HG03442 (cell line): ENCODE measurements around the gene ZDHHC8.

Source experiments
- ATAC-seq: cut with Tn5 transposase; IDR thresholded peaks from one replicate; pipeline ENCODE4 v1.9.1; 2021; ENCODE audit warnings: mild to moderate bottlenecking, moderate library complexity; ENCODE audit not compliant: unreplicated experiment

ZDHHC8 gene

DNA sequence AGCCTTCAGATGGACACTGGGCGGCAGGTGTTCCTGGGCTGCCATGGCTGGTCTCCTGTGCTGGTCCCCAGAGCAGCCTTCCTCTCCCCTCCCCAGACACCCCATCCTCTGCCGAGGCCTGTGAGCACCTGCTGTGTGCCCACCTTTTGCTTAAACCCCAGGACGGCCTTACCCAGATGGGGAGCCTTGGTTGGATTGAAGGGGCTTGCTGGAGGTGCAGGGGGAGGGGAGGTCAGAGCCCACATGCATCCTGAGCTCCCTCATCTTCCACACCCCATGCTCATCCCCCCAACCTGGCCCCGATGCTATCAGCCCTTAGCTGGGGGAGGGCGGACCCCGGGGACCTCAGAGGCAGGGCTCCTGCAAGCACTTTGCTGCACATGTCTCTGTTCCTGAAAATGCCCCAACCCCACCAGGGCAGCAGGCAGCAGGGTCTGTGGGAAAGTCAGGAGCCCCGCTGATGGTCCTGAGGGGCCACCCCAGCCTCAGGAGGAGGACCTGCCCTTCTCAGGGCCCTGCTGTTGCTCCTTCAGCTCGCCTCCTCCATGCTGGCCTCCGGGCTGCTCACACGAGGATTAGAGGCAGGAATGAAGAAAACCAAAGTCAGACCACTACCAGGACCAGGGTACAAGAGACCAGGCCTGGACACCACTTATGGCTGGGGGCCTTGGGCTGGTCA lies 60.8 kb downstream of the ZDHHC8 start:
- no peak for ATAC-seq

DNA sequence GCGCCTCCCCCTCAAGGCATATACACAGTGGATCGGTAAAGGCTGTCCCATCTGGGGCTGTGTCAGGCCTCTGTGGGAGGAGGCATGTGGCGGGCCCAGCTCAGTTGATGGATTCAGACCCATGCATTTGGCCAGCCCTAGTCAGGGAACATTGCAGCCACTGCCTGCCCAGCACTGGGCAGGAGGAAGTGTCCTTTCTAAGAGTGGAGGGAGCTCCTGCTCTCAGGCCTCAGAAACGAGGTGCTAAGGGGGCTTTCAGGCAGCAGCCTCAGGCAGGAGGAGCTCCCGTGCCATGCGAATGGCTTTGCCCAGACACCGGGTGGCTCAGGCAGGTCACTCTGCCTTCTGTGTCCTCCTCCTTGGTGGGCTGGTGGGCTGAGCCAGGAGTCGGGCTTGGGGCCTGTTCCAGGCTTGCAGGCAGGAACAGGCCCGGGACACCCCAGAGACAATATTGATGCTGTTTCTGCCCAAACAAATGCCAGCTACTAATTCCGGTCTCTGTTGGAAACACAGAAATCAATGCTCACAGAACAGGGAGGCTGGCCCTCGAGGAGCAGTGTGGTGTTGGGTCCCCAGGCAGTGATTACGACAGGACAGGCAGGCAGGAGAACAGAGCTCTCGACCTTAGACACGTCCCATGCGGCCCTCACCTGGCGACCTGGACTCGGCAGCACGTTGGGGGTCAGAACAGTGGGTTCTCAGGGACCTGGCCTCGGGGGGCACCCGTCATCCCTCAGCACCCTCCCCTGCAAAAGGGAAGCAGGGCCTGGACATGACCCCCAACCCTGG lies 61.6 kb downstream of the ZDHHC8 start:
- ATAC-seq: no peak

DNA sequence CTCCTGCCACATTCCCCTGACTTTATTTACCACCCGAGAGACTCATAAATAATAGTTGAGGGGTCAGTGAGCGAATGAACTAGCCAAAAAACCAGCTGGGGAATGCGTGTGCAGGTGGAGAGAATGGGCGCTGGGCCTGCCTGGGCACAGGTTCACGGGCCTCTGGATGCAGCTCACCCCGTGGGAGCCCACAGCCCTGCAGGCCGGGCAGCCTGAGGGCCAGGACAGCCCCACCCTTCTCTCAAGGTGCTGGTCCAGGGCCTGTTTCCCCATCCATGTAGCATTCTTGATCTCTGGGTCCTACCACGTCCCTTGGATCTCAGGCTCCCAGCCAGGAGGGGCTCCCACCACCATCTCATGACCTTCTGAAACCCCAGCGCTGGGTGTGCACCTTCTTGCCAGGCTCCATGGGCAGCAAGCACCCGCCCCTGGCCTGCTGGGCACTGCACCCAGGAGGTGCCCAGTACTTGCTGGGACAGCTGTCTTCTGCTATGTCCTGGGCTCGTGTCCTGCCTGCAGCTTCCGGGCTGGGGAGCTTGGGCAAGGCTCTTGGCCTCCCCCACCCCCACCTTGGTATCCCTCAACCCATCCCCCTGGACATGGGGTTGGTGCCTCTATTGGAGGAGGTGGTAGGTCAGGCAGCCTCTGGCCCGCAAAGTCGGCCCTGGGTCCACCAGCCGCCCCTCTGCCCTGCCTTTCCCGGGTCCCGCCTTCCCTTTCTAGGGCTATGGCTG lies 62.3 kb downstream of the ZDHHC8 start:
- ATAC-seq: no peak

DNA sequence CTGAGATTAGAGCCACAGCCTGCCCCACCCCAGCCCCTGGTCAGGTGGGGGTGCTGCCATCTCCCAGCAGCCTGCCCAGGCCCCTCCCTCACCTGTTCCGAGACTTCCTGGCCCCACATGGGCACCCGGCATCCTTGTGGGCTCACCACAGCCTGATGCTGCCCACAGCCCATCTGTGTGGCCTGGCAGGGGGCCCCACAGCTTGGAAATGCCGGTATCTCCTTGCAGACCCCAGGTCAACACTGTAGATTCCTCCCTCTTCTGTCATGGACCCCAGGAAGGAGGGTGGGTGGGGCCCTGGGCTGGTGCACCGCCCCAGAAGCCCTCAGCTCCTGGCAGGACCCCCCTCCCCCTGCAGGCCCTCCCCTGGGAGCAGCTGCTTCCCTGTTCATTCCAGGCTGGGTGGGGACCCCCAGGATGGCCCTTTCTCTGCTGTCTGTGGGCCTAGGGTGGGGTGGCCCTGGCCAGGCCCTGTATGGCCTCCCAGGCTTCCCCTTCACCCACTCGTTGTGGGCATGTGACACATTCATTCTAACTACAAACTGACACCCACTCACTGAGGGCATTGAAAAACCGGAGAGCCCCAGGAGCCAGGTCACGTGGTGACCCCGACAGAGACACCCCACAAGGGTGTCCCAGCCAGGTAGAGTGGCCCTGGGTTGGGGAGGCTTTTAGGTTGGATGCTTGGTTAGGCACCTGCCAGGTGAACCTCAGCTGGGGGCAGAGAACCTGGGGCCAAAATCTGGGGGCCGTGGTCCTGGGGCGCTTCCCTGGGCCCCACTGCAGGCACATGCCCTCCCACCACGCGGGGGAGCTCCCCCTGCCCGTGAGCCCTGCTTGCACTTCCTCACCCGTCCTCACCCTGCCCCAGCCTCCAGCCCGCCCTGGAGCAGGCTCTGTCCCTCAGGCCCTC lies 63.3 kb downstream of the ZDHHC8 start:
- ATAC-seq: no peak

DNA sequence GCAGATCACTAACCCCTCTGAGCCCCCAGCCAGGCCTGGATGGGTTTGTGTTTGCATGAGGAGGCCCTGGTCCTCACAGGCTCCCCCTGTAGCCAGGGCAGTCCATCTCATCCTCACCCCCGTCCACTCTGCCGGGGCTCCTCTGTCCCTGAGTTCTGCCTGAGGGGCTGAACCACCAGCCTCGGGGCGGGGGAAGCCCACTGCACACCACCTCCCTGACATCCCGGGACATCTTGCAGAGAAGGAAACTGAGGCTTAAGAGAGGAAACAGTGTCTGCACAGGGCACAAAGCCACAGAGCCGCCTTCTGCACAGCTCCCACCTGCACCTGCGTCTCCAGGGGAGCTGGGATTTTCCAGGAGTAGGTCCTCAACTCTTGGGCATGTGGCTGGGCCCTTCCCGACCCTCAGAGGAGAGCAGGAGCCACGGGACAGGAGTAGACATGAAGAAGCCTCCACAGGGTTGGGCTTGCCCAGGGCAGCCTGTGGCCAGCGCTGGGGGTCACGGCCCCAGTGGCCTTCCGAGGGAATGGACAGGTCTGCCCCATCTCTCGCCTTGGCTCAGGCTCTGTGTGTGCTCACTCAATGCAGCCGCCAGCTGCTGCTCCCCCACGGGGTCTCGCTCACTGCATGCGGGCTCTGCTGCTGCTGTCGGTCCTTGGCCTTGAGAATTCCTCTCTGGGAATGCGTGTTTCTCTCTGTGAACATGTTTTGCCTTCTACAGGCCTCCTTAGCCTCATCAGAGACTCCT lies 64.7 kb downstream of the ZDHHC8 start:
- ATAC-seq: no peak
